ENCODE data around the gene OXSM.

- TF ChIP-seq, protein P1, sequence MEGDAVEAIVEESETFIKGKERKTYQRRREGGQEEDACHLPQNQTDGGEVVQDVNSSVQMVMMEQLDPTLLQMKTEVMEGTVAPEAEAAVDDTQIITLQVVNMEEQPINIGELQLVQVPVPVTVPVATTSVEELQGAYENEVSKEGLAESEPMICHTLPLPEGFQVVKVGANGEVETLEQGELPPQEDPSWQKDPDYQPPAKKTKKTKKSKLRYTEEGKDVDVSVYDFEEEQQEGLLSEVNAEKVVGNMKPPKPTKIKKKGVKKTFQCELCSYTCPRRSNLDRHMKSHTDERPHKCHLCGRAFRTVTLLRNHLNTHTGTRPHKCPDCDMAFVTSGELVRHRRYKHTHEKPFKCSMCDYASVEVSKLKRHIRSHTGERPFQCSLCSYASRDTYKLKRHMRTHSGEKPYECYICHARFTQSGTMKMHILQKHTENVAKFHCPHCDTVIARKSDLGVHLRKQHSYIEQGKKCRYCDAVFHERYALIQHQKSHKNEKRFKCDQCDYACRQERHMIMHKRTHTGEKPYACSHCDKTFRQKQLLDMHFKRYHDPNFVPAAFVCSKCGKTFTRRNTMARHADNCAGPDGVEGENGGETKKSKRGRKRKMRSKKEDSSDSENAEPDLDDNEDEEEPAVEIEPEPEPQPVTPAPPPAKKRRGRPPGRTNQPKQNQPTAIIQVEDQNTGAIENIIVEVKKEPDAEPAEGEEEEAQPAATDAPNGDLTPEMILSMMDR (IDR thresholded peaks at IDR 0.05; ENCODE audit: extremely low read depth in 1 of 2, insufficient read depth in 1 of 2, low read depth in 1 of 2, low read length in 2 of 2): no peak
- no peak for TF ChIP-seq POLR2AphosphoS5 (IDR thresholded peaks at IDR 0.05; ENCODE audit: insufficient read depth, low read depth, low read length)
These were observed 4.1 kb upstream of the OXSM start for GRCh38 chr3:25785826-25786225.

Data from endothelial cell of umbilical vein (primary cell).